H1 (cell line): Measurements from ENCODE around the gene PPIG. TPM values are rescaled to one million over a fixed set of nuclear protein-coding genes. Genes with fewer than 3 reads are reported as not detected.

Experiments used
- CTCF ChIA-PET: fragments of 300-600 bp; sonication (Branson Sonifier 250); formaldehyde crosslinking; loops from one replicate; lab custom pipeline; 2021; ENCODE audit not compliant: partially characterized antibody; lab: Charles Lee
- POLR2A ChIA-PET: fragments of 300-600 bp; sonication (Branson Sonifier 250); formaldehyde crosslinking; loops from one replicate; lab custom pipeline; 2021; ENCODE audit warnings: inconsistent platforms; ENCODE audit not compliant: partially characterized antibody; lab: Charles Lee
- DNase-seq, 2 experiments: peaks; one replicate each; pipeline versions ENCODE4 v3.0.0 to v3.0.0-alpha.2; 2010 to 2022; ENCODE audit warnings: low spot score in 2 of 2, low read depth in 1 of 2, mixed read lengths in 1 of 2
- FAIRE-seq: peaks from 2 replicates; lab custom pipeline; 2011; peaks lifted over from hg19 to GRCh38; lab: Jason Lieb, UNC
- H2AFZ ChIP-seq: 2 replicates; pipeline ENCODE4 v1.8.1; 2012; ENCODE audit warnings: low read length, inconsistent platforms
- H2AK5ac ChIP-seq: 2 replicates; pipeline ENCODE4 v1.6.1; 2013; ENCODE audit warnings: low read depth, low read length
- H2BK120ac ChIP-seq: replicated peaks from 2 replicates; pipeline ENCODE3; 2013; ENCODE audit warnings: low read depth, low read length, inconsistent platforms
- H2BK12ac ChIP-seq: 2 replicates; pipeline ENCODE4 v1.6.1; 2013; ENCODE audit warnings: low read depth, low read length
- H2BK15ac ChIP-seq: 2 replicates; pipeline ENCODE4 v1.6.1; 2013; ENCODE audit warnings: low read length
- H2BK20ac ChIP-seq: 2 replicates; pipeline ENCODE4 v1.6.1; 2013; ENCODE audit warnings: low read length
- H2BK5ac ChIP-seq: 2 replicates; pipeline ENCODE4 v1.6.1; 2013; ENCODE audit warnings: low read depth, low read length
- H3K14ac ChIP-seq: 2 replicates; pipeline ENCODE4 v1.6.1; 2013; ENCODE audit warnings: inconsistent platforms; ENCODE audit not compliant: insufficient read length
- H3K18ac ChIP-seq: 2 replicates; pipeline ENCODE4 v1.6.1; 2013; ENCODE audit warnings: low read length; ENCODE audit errors: extremely low read depth
- H3K23ac ChIP-seq: 2 replicates; pipeline ENCODE4 v1.6.1; 2013; ENCODE audit warnings: inconsistent platforms; ENCODE audit not compliant: insufficient read length
- H3K23me2 ChIP-seq: 2 replicates; pipeline ENCODE4 v1.6.1; 2013; ENCODE audit warnings: low read depth, low read length
- H3K27ac ChIP-seq: 2 replicates; pipeline ENCODE4 v1.6.1; 2011; ENCODE audit warnings: low read depth, low read length, inconsistent platforms
- H3K27me3 ChIP-seq, 4 experiments: replicated peaks in 1 of 4; 1 replicate in 1 of 4; 2 replicates in 3 of 4; pipeline versions ENCODE4 v1.6.1 to v1.8.1; 2011 to 2013; ENCODE audit warnings: low read length in 3 of 4, mild to moderate bottlenecking in 3 of 4, inconsistent platforms in 2 of 4, mixed read lengths in 2 of 4, moderate library complexity in 1 of 4; ENCODE audit not compliant: control insufficient read depth in 3 of 4, insufficient read depth in 3 of 4; ENCODE audit errors: extremely low read depth in 1 of 4
- H3K36me3 ChIP-seq, 4 experiments: 2 replicates each; pipeline versions ENCODE4 v1.6.1 to v1.8.1; 2011 to 2013; ENCODE audit warnings: mild to moderate bottlenecking in 4 of 4, low read length in 3 of 4, moderate library complexity in 2 of 4, control low read depth in 1 of 4, inconsistent platforms in 1 of 4; ENCODE audit not compliant: insufficient read depth in 4 of 4, control insufficient read depth in 2 of 4
- H3K4ac ChIP-seq: replicated peaks from 2 replicates; pipeline ENCODE3; 2013; ENCODE audit warnings: low read length, low read depth, mixed read lengths, inconsistent platforms; ENCODE audit not compliant: insufficient read length
- H3K4me1 ChIP-seq, 4 experiments: replicated peaks in 1 of 4; 1 replicate in 1 of 4; 2 replicates in 3 of 4; pipeline versions ENCODE4 v1.6.1 to v1.8.1; 2011 to 2013; ENCODE audit warnings: low read length in 3 of 4, inconsistent platforms in 2 of 4, mixed read lengths in 1 of 4; ENCODE audit not compliant: insufficient read depth in 4 of 4, control insufficient read depth in 3 of 4
- H3K4me2 ChIP-seq, 2 experiments: 2 replicates each; pipeline versions ENCODE4 v1.6.1 to v1.8.1; 2011 to 2013; ENCODE audit warnings: low read depth in 2 of 2, low read length in 2 of 2, control low read depth in 1 of 2, inconsistent platforms in 1 of 2, mild to moderate bottlenecking in 1 of 2; ENCODE audit not compliant: insufficient read depth in 1 of 2
- H3K4me3 ChIP-seq, 4 experiments: fragments of 200-600, 300-600 bp in 1 of 4; sonication (generic), shearing (Covaris generic), sonication (Bioruptor Twin) in 1 of 4; 2 replicates each; pipeline versions ENCODE4 v1.5.1 to v1.8.1; 2011 to 2016; ENCODE audit warnings: low read length in 4 of 4, low read depth in 3 of 4, control low read depth in 2 of 4, inconsistent platforms in 2 of 4, mild to moderate bottlenecking in 2 of 4, mixed read lengths in 1 of 4, moderate library complexity in 1 of 4; ENCODE audit not compliant: insufficient read depth in 2 of 4; ENCODE audit errors: extremely low read depth in 1 of 4
- H3K56ac ChIP-seq: replicated peaks from 2 replicates; pipeline ENCODE3; 2013; ENCODE audit warnings: low read depth, mild to moderate bottlenecking, mixed read lengths, low read length, inconsistent platforms; ENCODE audit not compliant: insufficient read length
- H3K79me1 ChIP-seq: 2 replicates; pipeline ENCODE4 v1.6.1; 2013; ENCODE audit warnings: low read depth, low read length, control low read depth
- H3K79me2 ChIP-seq, 2 experiments: 2 replicates each; pipeline versions ENCODE4 v1.6.1 to v1.8.1; 2012 to 2013; ENCODE audit warnings: low read length in 2 of 2, mild to moderate bottlenecking in 2 of 2, inconsistent platforms in 1 of 2; ENCODE audit not compliant: insufficient read depth in 2 of 2, control insufficient read depth in 1 of 2
- H3K9ac ChIP-seq, 4 experiments: replicated peaks in 1 of 4; 1 replicate in 1 of 4; 2 replicates in 3 of 4; pipeline versions ENCODE4 v1.6.1 to v1.8.1; 2011 to 2013; ENCODE audit warnings: low read depth in 3 of 4, low read length in 3 of 4, control low read depth in 2 of 4, mild to moderate bottlenecking in 2 of 4, moderate library complexity in 2 of 4, inconsistent platforms in 1 of 4; ENCODE audit errors: extremely low read depth in 1 of 4
- H3K9me3 ChIP-seq, 2 experiments: 2 replicates each; pipeline versions ENCODE4 v1.6.1 to v1.8.1; 2012 to 2013; ENCODE audit warnings: mild to moderate bottlenecking in 2 of 2, moderate library complexity in 2 of 2, control low read depth in 1 of 2, inconsistent platforms in 1 of 2, low read depth in 1 of 2, low read length in 1 of 2, mixed read lengths in 1 of 2; ENCODE audit not compliant: insufficient read depth in 2 of 2
- H4K20me1 ChIP-seq, 2 experiments: replicated peaks in 1 of 2; 2 replicates each; pipeline versions ENCODE3 to v1.8.1; 2011 to 2013; ENCODE audit warnings: inconsistent platforms in 2 of 2, low read length in 2 of 2, mild to moderate bottlenecking in 1 of 2; ENCODE audit not compliant: insufficient read depth in 2 of 2, control insufficient read depth in 1 of 2
- H4K5ac ChIP-seq: 2 replicates; pipeline ENCODE4 v1.6.1; 2013; ENCODE audit warnings: low read length, low read depth, mixed read lengths, inconsistent platforms; ENCODE audit not compliant: insufficient read length
- H4K8ac ChIP-seq: 2 replicates; pipeline ENCODE4 v1.8.0; 2013; ENCODE audit warnings: mild to moderate bottlenecking, moderate library complexity, low read length, inconsistent platforms; ENCODE audit not compliant: insufficient read depth; ENCODE audit errors: extremely low read depth
- H4K91ac ChIP-seq: replicated peaks from 2 replicates; pipeline ENCODE3; 2013; ENCODE audit warnings: low read length, mixed read lengths, inconsistent platforms; ENCODE audit not compliant: insufficient read length
- ATF3 ChIP-seq: IDR thresholded peaks from 2 replicates; pipeline ENCODE4 v1.6.1; 2011; ENCODE audit warnings: low read depth, mild to moderate bottlenecking, low read length; ENCODE audit not compliant: insufficient read depth
- BACH1 ChIP-seq: IDR thresholded peaks from 2 replicates; pipeline ENCODE4 v1.6.1; 2012; ENCODE audit warnings: low read length, improper control_type of control experiment
- CTBP2 ChIP-seq: IDR thresholded peaks from 2 replicates; pipeline ENCODE4 v1.7.0; 2011; ENCODE audit warnings: borderline replicate concordance, mild to moderate bottlenecking, moderate library complexity, mixed read lengths, low read length; ENCODE audit not compliant: insufficient read depth, insufficient read length
- EZH2 ChIP-seq: fragments of 200-600 bp; sonication (generic); IDR thresholded peaks from 2 replicates; pipeline ENCODE4 v1.7.1; 2012; ENCODE audit warnings: low read depth, mild to moderate bottlenecking, moderate library complexity, low read length, inconsistent platforms; ENCODE audit not compliant: severe bottlenecking
- MAX ChIP-seq: IDR thresholded peaks from 2 replicates; pipeline ENCODE4 v1.6.1; 2012; ENCODE audit warnings: inconsistent platforms
- RBBP5 ChIP-seq: IDR thresholded peaks from 2 replicates; pipeline ENCODE4 v1.7.1; 2012; ENCODE audit warnings: low read depth, mild to moderate bottlenecking, inconsistent platforms, low read length, moderate library complexity, borderline replicate concordance
- RXRA ChIP-seq: IDR thresholded peaks from 2 replicates; pipeline ENCODE4 v1.6.1; 2011; ENCODE audit warnings: low read depth, mild to moderate bottlenecking, low read length, moderate library complexity; ENCODE audit not compliant: insufficient read depth
- SIRT6 ChIP-seq: IDR thresholded peaks from one replicate; pipeline ENCODE4 v1.7.1; 2012; ENCODE audit warnings: low read length, inconsistent platforms
- SIX5 ChIP-seq: IDR thresholded peaks from 2 replicates; pipeline ENCODE4 v1.6.1; 2011; ENCODE audit warnings: mild to moderate bottlenecking, low read depth, low read length
- SP1 ChIP-seq: IDR thresholded peaks from 2 replicates; pipeline ENCODE4 v1.6.1; 2011; ENCODE audit warnings: low read depth, low read length
- TAF1 ChIP-seq: IDR thresholded peaks from 2 replicates; pipeline ENCODE4 v1.6.1; 2011; ENCODE audit warnings: mild to moderate bottlenecking, low read depth, low read length
- TBP ChIP-seq: IDR thresholded peaks from 2 replicates; pipeline ENCODE4 v1.6.1; 2011; ENCODE audit warnings: low read depth, low read length, improper control_type of control experiment
- WGBS, 2 experiments: shearing (Covaris generic) in 1 of 2; methylation state at CpG; one replicate each; pipeline versions ENCODE4 v1.1.6 to v1.1.7; 2013 to 2015; ENCODE audit warnings: low lambda C conversion rate in 2 of 2, mixed read lengths in 2 of 2, inconsistent platforms in 1 of 2, low coverage in 1 of 2, missing lambda C conversion rate in 1 of 2; ENCODE audit not compliant: insufficient replicate concordance in 2 of 2, insufficient coverage in 1 of 2, insufficient read length in 1 of 2; ENCODE audit errors: extremely low coverage in 1 of 2, missing lambda C conversion rate in 1 of 2; 5-methylcytosine and 5-hydroxymethylcytosine counted together
- polyA plus RNA-seq, 7 experiments: library from polyadenylated mRNA; depleted of rRNA in 3 of 7; stranded (reverse) in 5 of 7; unstranded in 2 of 7; fragments of >200 nt in 5 of 7; fragments of 200-250 nt in 2 of 7; gene quantifications; 1 replicate in 5 of 7; 2 replicates in 1 of 7; 4 replicates in 1 of 7; pipeline versions ENCODE4 v1.2.1 to v1.2.3, GENCODE V29; 2011 to 2013; ENCODE audit warnings: missing spikeins in 2 of 7, mixed read lengths in 2 of 7
- total RNA-seq: library from RNA; stranded (reverse); fragmentation: NEBNext Ultra II Directional; extraction: Animal tissue kit (Norgen Biotek cat#: 25700); gene quantifications from 2 replicates; pipeline ENCODE4 v1.2.1, GENCODE V29; 2021

Gene PPIG
- total and polyA plus RNA-seq, 2 of the 8 experiments (the other 6 are each of a cell fraction or from before 2014, with no cell fraction given), result 14.7 to 71.0 TPM

- POLR2A ChIA-PET, result interaction anchor here (1.0 to 1.5 kb wide), 2 partner anchors 11 to 54 kb away, joined by 3 to 6 read pairs; partner anchors contain the start of genes CFAP210 and PHOSPHO2
- no peak overlapping the region for H3K9ac ChIP-seq
- no peaks in the 10 kb centered on the region for H3K4me1 ChIP-seq
- H4K5ac ChIP-seq, result no peak overlapping the region
- no peak overlapping the region for H3K4me2 ChIP-seq
- 95% methylated on average over 2 of the region's 2 CpGs; no CpG with 5 or more reads in 1 of the 2 experiments for WGBS, 2 experiments
- no peak overlapping the region for H2AFZ ChIP-seq
- TF ChIP-seq RBBP5 (no peak), RXRA (no peak), BACH1 (no peak), SIRT6 (no peak), CTBP2 (no peak), SIX5 (no peak), SP1 (no peak), EZH2 (no peak), MAX (no peak), TBP (no peak), TAF1 (no peak), ATF3 (no peak)
- no peak overlapping the region for H2BK20ac ChIP-seq
- H3K18ac ChIP-seq, result no peak overlapping the region
- no peak overlapping the region for H2BK15ac ChIP-seq
- H3K36me3 ChIP-seq, result peaks cover 3 to 27% (median 16%) of the 10 kb centered on the region in 4 experiments; a peak in 6 of 8 replicates
- H3K23ac ChIP-seq, result no peak overlapping the region
- no peaks in the 10 kb centered on the region for H3K9me3 ChIP-seq
- H2BK120ac ChIP-seq, result no peak overlapping the region
- H3K27ac ChIP-seq, result no peak overlapping the region
- CTCF ChIA-PET, result interaction anchor here (0.6 to 1.7 kb wide), 3 partner anchors 18 to 86 kb away, joined by 3 read pairs; no protein-coding TSS in a partner anchor
- H4K91ac ChIP-seq, result no peak overlapping the region
- H2AK5ac ChIP-seq, result no peak overlapping the region
- no peak overlapping the region for H3K56ac ChIP-seq
- H3K23me2 ChIP-seq, result no peaks in the 10 kb centered on the region; the same call in 1 of the 2 replicates
- H2BK12ac ChIP-seq, result no peak overlapping the region
- H4K8ac ChIP-seq, result no peak overlapping the region
- DNase-seq, result no peak
- no peaks in the 10 kb centered on the region for H3K79me1 ChIP-seq
- no peak for FAIRE-seq
- no peak overlapping the region for H3K4ac ChIP-seq
- H2BK5ac ChIP-seq, result no peak overlapping the region
- no peak overlapping the region for H3K14ac ChIP-seq
- no peaks in the 10 kb centered on the region for H3K79me2 ChIP-seq
- H4K20me1 ChIP-seq, result peaks cover 0 to 2% of the 10 kb centered on the region in 2 experiments
- H3K4me3 ChIP-seq, result no peak overlapping the region
- no peaks in the 10 kb centered on the region for H3K27me3 ChIP-seq
Observed at GRCh38 chr2:169640104-169640503, 56.0 kb downstream of the PPIG start.
